ENCODE measurements around the gene SOX10.

The SOX10 gene

GRCh38 chr22:37983860-37984791, at the start of gene SOX10:
Gene SOX10 (minus strand): TSS chr22:37984555. CDS start chr22:37983784, 771 bp downstream.
- H3K27ac Mint-ChIP-seq: no peak within 1 kb of the TSS
- H3K4me1 Mint-ChIP-seq (ENCODE audit: low read depth): no peaks in the 10 kb centered on the region
- H3K36me3 Mint-ChIP-seq (ENCODE audit: low read depth): no peaks in the 10 kb centered on the region
- H3K9me3 Mint-ChIP-seq: no peaks in the 10 kb centered on the region
- no peaks in the 10 kb centered on the region for H3K27me3 Mint-ChIP-seq (ENCODE audit: low read depth)
- no peak within 1 kb of the TSS for H3K4me3 Mint-ChIP-seq

GRCh38 chr22:38033522-38034277, 49.3 kb upstream of the SOX10 start:
- H3K27me3 Mint-ChIP-seq (ENCODE audit: low read depth): no peaks in the 10 kb centered on the region
- H3K4me3 Mint-ChIP-seq: no peak overlapping the region
- H3K36me3 Mint-ChIP-seq (ENCODE audit: low read depth): no peaks in the 10 kb centered on the region
- no peaks in the 10 kb centered on the region for H3K9me3 Mint-ChIP-seq
- H3K4me1 Mint-ChIP-seq (ENCODE audit: low read depth): no peaks in the 10 kb centered on the region
- H3K27ac Mint-ChIP-seq: no peak overlapping the region

DNA sequence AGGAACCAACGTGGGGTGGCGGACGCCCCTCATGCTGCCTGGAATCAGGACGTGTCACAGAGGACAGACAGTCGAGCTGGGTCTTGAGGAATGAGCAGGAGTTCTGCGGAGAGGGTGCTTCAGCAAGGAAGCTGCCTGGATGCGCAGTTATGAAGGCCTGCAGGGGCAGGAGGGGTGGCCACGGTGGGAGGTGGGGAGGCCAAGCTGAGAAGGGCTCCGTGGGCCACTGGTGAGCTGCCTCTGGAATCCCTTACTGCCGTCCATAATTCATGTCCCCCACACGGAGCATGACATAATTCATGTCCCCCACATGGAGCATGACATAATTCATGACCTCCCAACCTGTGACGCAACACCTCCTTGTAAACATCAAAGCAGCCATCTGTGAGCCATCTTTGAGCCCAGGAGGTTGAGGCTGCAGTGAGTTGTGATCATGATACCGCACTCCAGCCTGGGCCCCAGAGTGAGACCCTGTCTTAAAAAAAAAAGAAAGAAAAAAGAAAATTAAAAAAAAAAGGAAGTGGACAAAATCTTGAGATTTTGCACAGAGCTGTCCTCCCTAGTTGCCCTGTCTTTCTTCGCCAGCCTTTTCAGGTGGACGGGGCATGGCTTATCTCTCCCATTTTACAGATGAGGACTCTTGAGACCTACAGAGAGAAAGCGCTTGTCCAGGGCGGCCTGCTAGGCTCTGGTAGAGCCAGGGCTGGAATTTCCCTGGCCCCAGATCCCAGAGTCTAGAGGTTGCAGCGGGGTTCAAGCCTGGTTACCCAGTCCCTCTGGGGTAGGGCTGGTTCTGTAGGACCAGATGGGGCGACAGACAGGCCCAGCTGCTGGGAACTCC, 48.5 kb upstream of the SOX10 start:
- no peaks in the 10 kb centered on the region for H3K9me3 Mint-ChIP-seq
- H3K4me3 Mint-ChIP-seq: no peak overlapping the region
- H3K36me3 Mint-ChIP-seq (ENCODE audit: low read depth): no peaks in the 10 kb centered on the region
- no peaks in the 10 kb centered on the region for H3K4me1 Mint-ChIP-seq (ENCODE audit: low read depth)
- H3K27me3 Mint-ChIP-seq (ENCODE audit: low read depth): no peaks in the 10 kb centered on the region
- no peak overlapping the region for H3K27ac Mint-ChIP-seq

DNA sequence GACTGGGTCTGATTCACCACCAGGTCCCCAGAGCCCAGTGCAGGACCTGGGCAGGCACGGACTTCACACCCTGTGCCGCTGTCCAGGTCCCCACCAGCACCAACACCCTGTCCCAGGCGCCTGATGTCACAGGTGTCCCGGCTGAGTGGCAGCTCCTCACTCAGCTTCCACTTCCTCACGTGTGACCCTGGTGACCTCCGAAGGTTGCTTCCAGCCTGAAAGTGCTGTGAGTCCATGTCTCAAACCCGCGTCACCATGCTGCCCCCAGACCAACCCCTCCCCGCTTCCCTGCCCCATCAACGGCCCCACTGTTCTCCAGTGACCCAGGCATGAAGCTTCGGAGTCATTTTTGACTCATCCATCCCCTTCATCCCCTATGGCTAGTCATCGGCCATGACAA, 47.1 kb upstream of the SOX10 start:
- no peaks in the 10 kb centered on the region for H3K9me3 Mint-ChIP-seq
- no peak overlapping the region for H3K27ac Mint-ChIP-seq
- no peaks in the 10 kb centered on the region for H3K27me3 Mint-ChIP-seq (ENCODE audit: low read depth)
- no peaks in the 10 kb centered on the region for H3K36me3 Mint-ChIP-seq (ENCODE audit: low read depth)
- no peaks in the 10 kb centered on the region for H3K4me1 Mint-ChIP-seq (ENCODE audit: low read depth)
- no peak overlapping the region for H3K4me3 Mint-ChIP-seq

DNA sequence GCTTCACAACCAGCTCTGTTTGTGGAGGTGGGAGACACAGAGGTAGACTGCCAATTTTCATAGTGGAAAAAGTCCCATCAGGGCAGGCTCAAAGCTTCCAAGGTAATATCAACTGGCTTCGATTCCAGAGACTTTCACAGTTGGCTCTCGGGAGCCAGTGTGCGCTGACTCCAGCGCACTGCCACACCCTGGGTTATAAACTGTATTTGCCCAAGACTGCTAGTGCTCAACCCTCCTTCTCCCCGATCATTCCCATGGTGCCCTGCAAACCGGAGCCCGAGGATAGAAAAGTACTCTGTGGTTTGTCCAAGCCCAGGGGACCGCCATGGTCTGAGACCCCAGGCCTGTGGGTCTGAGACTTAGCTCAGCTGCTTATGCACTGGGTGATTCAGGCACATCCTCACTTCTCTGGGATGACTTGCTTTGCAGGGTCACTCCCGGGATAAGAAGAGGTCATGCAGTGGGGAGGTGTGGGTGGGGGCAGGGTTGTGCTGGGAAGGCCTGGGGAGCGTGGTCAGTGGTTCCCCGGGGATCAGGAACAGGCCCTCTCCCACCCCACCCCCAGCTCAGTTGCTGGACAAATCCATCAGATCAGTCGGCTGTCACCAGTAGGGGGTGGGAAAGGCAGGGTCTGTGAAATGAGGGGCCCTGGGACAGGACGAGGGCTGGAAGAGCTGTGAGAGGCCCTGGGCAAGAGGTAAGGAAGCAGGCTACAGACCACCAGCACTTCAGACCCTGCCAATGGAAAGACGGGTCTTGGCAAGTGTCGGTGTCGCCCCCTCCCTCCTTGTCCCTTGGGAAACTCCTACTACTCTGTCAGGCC, 46.2 kb upstream of the SOX10 start:
- H3K4me3 Mint-ChIP-seq: no peak overlapping the region
- no peak overlapping the region for H3K27ac Mint-ChIP-seq
- H3K4me1 Mint-ChIP-seq (ENCODE audit: low read depth): no peaks in the 10 kb centered on the region
- no peaks in the 10 kb centered on the region for H3K9me3 Mint-ChIP-seq
- H3K27me3 Mint-ChIP-seq (ENCODE audit: low read depth): no peaks in the 10 kb centered on the region
- H3K36me3 Mint-ChIP-seq (ENCODE audit: low read depth): no peaks in the 10 kb centered on the region

DNA sequence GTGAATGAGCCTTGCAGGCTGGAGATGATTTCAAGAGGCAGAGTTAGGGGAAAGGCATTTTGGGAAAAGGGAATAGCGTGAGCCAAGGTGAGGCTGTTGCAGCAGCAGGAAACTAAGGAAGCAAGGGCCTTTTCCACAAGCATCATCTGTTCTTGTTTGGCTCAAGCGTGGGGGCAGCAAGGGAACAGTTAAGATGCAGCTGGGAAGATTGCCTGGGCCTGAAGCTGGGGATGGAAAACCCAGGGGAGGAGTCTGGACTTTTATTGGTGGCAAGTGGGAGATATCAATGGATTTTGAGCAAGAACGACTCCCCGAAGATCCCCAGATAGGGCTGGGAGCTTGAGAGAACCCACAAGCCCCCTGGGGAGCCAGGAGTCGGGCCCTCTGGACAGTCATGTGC, 45.5 kb upstream of the SOX10 start:
- Mint-ChIP-seq H3K36me3 (ENCODE audit: low read depth) (no peaks in the 10 kb centered on the region), H3K27ac (no peak overlapping the region), H3K9me3 (no peaks in the 10 kb centered on the region), H3K4me1 (ENCODE audit: low read depth) (no peaks in the 10 kb centered on the region), H3K27me3 (ENCODE audit: low read depth) (no peaks in the 10 kb centered on the region), H3K4me3 (no peak overlapping the region)

GRCh38 chr22:38029370-38029769, 45.0 kb upstream of the SOX10 start:
- Mint-ChIP-seq H3K27me3 (ENCODE audit: low read depth) (no peaks in the 10 kb centered on the region), H3K36me3 (ENCODE audit: low read depth) (no peaks in the 10 kb centered on the region), H3K4me1 (ENCODE audit: low read depth) (no peaks in the 10 kb centered on the region), H3K9me3 (no peaks in the 10 kb centered on the region), H3K4me3 (no peak overlapping the region), H3K27ac (no peak overlapping the region)

- H3K27ac Mint-ChIP-seq: no peak overlapping the region
- H3K4me3 Mint-ChIP-seq: no peak overlapping the region
- H3K27me3 Mint-ChIP-seq (ENCODE audit: low read depth): no peaks in the 10 kb centered on the region
- H3K4me1 Mint-ChIP-seq (ENCODE audit: low read depth): no peaks in the 10 kb centered on the region
- H3K9me3 Mint-ChIP-seq: no peaks in the 10 kb centered on the region
- H3K36me3 Mint-ChIP-seq (ENCODE audit: low read depth): no peaks in the 10 kb centered on the region
These were observed 44.2 kb upstream of the SOX10 start for GRCh38 chr22:38028344-38029130.

GRCh38 chr22:38027487-38027886, 43.1 kb upstream of the SOX10 start:
- H3K9me3 Mint-ChIP-seq: no peaks in the 10 kb centered on the region

DNA sequence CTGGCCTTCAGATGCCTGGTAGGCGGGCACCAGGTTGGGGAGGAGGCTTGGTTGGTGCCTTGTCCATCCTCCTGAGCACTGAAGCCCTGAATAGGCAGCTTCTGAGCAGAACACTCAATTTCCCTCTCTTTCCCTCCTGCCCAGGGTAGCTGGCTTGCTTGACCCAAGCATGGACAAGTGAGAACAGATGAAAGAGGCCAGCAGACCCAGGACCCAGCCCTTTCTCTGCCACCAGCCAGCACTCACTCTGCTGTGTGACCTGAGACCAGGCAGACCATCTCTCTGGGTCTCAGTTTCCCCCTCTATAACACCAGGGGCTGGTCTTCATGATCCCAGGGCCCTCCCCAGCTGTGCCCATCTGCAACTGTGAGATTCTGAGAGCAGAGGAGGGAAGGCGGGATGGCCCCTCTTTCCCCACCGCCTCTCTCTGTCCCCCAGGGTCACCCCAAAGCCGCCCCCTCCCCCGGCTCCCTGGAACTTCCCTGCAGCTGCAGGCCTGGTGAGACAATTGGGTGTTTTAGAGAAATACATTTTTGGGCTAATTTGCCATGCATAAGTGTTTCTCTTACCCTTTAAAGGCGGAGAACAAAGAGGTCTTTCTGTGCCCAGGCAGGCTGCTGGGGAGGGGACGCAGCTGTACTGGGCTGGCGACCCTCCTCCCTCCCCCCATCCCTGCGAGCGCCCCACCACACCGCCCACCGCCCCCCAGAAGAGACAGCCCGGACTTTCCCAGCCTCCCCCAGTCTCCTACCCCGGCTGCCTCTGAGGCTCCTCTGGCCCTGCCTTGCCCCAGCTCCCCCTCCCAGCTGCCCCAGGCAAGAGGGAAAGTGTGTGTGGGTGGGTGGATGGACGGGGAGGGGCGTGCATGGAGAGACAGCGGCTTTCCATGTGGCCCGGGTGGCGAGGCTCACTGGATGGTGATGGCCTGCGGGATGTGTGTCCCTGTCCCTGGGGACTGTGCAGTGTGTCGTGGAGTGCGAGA, 42.1 kb upstream of the SOX10 start:
- H3K9me3 Mint-ChIP-seq: no peaks in the 10 kb centered on the region
- no peak overlapping the region for H3K4me3 Mint-ChIP-seq
- H3K4me1 Mint-ChIP-seq (ENCODE audit: low read depth): no peaks in the 10 kb centered on the region
- H3K27me3 Mint-ChIP-seq (ENCODE audit: low read depth): no peaks in the 10 kb centered on the region
- H3K27ac Mint-ChIP-seq: no peak overlapping the region
- no peaks in the 10 kb centered on the region for H3K36me3 Mint-ChIP-seq (ENCODE audit: low read depth)

More at GRCh38 chr22:38027487-38027886, 43.1 kb upstream of the SOX10 start:
- Mint-ChIP-seq H3K27ac (no peak overlapping the region), H3K4me3 (no peak overlapping the region), H3K4me1 (ENCODE audit: low read depth) (no peaks in the 10 kb centered on the region), H3K27me3 (ENCODE audit: low read depth) (no peaks in the 10 kb centered on the region), H3K36me3 (ENCODE audit: low read depth) (no peaks in the 10 kb centered on the region)

DNA sequence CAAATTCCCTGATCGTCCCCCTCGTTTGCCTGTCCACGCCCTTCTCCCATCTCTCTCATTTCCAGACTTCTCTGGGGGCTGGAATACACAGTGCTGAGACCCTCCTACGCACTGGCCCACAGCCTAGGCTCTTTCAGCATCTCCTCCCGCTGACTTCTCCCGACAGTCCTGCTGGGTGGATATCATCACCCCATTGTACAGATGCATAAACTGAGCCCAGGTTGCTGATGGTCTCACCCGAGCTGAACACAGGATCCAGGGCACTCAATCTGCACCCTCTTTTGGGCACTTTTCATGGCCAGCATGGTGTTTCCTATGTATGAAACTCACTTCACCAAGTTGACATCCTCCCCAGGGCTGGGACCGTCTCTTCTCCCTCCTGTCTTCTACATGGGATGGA, 41.2 kb upstream of the SOX10 start:
- Mint-ChIP-seq H3K36me3 (ENCODE audit: low read depth) (no peaks in the 10 kb centered on the region), H3K4me1 (ENCODE audit: low read depth) (no peaks in the 10 kb centered on the region), H3K27me3 (ENCODE audit: low read depth) (no peaks in the 10 kb centered on the region), H3K27ac (no peak overlapping the region), H3K9me3 (no peaks in the 10 kb centered on the region), H3K4me3 (no peak overlapping the region)

DNA sequence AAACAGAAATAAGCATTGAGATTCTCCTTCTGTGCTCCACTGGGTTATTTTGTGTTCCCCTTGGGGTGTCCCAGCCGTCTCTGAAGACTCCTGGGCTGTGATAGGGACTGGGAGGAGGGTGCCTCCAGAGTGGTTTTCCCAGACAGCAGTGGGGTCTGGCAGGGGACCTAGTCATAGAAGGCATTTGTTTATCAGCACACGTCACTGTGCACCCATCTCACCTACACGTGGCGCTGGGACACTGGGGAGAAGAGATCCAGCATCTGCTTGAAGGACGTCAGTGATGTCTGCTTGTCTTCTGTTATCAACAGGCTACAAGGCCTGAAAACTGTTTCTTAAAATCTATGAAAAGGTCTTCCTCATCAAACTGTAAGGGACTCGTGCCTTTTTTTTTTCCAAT, 38.7 kb upstream of the SOX10 start:
- Mint-ChIP-seq H3K4me3 (no peak overlapping the region), H3K27me3 (ENCODE audit: low read depth) (no peaks in the 10 kb centered on the region), H3K27ac (no peak overlapping the region), H3K36me3 (ENCODE audit: low read depth) (no peaks in the 10 kb centered on the region), H3K4me1 (ENCODE audit: low read depth) (no peaks in the 10 kb centered on the region), H3K9me3 (no peaks in the 10 kb centered on the region)

Measured in T-helper 1 cell treated with Interleukin-12 subunit alpha and Interleukin-12 subunit beta and Interleukin-4 antibody, amounts not matched to agents 30 μg/mL and 1 μg/mL, for 36 hours (primary cell).